Vagina (tissue), 2 donors: Measurements from ENCODE around the gene SLC39A9.

Experiments used
- CTCF ChIP-seq, 3 experiments: fragments of 450-650 bp in 2 of 3; fragments of 200-600 bp in 1 of 3; sonication (generic) in 1 of 3; IDR thresholded peaks; one replicate each; pipeline ENCODE4 v1.5.1; 2017 to 2019; ENCODE audit warnings: antibody characterized with exemption in 3 of 3, mild to moderate bottlenecking in 2 of 3, moderate library complexity in 2 of 3
- POLR2AphosphoS5 ChIP-seq, 2 donors: sonication (generic); formaldehyde crosslinking; IDR thresholded peaks; one replicate each; pipeline ENCODE4 v1.9.0; 2017; ENCODE audit warnings: antibody characterized with exemption in 2 of 2, mild to moderate bottlenecking in 2 of 2, low read depth in 1 of 2; ENCODE audit not compliant: insufficient read depth in 1 of 2

GRCh38 chr14:69375722-69376121, 22.8 kb upstream of the SLC39A9 start:
- TF ChIP-seq CTCF (IDR thresholded peaks at IDR 0.05) = no peak
- no peak for TF ChIP-seq POLR2AphosphoS5 (IDR thresholded peaks at IDR 0.05; ENCODE audit: insufficient read depth in 1 of 2, low read depth in 1 of 2)
